AG10803 (cell line): ENCODE data around the gene PSMD5.

Source experiments
- DNase-seq: peaks from one replicate; pipeline ENCODE4 v3.0.0; 2010; ENCODE audit warnings: low read depth
- H3K4me3 ChIP-seq: 2 replicates; pipeline ENCODE4 v1.5.1; 2011; ENCODE audit warnings: mild to moderate bottlenecking, low read length, control low read depth
- TF ChIP-seq, protein P1 (sequence below): conservative IDR thresholded peaks from 2 replicates; pipeline ENCODE4 v1.5.1; 2011; ENCODE audit warnings: mild to moderate bottlenecking, low read length, control low read depth, inconsistent platforms

Gene PSMD5

DNA sequence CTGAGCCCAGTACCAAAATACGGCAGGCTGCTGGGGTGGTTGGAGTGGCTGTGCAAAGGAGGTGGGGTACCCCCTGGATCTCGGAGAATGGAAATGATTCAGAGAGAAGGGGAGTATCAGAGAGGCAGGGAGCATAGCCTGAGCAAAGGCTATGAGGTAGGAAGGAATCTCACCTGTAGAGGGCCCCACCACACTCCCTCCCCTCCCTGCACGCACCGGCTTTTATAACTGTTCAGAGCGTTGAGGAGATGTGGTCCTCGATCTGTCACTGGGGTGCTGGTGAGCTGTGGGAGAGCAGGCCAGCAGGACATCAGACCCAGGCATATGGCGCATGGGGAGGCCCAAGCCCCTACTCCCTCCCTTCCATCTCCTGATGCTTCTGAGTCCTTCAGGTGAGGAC, 21.1 kb upstream of the PSMD5 start:
- no peak overlapping the region for H3K4me3 ChIP-seq
- DNase-seq = no peak
- TF ChIP-seq, protein P1, sequence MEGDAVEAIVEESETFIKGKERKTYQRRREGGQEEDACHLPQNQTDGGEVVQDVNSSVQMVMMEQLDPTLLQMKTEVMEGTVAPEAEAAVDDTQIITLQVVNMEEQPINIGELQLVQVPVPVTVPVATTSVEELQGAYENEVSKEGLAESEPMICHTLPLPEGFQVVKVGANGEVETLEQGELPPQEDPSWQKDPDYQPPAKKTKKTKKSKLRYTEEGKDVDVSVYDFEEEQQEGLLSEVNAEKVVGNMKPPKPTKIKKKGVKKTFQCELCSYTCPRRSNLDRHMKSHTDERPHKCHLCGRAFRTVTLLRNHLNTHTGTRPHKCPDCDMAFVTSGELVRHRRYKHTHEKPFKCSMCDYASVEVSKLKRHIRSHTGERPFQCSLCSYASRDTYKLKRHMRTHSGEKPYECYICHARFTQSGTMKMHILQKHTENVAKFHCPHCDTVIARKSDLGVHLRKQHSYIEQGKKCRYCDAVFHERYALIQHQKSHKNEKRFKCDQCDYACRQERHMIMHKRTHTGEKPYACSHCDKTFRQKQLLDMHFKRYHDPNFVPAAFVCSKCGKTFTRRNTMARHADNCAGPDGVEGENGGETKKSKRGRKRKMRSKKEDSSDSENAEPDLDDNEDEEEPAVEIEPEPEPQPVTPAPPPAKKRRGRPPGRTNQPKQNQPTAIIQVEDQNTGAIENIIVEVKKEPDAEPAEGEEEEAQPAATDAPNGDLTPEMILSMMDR = no peak

DNA sequence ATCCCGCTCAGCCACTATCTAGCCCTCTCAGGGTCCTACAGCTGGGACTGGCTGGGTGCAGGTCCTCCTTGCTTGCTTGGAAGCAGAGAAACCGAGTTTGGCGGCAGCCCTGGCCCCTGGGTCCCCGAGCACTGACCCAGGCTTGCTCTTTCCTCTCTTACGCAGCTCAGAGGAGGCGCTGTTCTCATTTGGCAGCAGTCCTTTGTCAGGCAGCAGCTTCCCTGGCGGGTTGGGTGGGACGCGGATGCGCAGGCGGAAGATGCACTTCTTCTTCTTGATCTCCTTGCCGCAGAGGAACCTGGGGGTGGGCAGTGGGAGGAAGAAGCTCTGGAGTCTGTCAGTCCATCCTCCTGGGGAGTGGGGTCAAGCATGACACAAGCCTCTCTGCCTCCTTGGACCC, 19.7 kb upstream of the PSMD5 start:
- no peak for DNase-seq
- H3K4me3 ChIP-seq = no peak overlapping the region
- TF ChIP-seq, protein P1 = no peak

DNA sequence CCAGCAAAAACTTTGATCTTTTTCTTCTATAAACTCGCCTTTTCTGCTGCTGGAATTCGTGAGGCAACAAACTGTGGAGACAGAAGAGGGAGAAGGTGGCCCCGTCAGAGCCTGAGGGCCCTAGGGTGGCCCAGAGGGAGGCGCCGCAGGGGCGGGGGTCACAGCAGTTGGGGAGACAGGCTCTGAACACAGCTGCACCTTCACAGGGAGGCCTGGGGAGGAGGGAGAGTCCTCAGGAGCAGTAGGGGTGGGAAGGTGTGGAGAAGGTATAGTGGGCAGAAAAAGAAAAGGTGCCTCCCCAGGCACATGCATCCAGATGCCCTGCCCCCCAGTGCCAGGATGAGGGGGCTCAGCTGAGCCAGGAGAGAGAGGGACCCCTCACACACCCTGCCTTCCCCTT, 19.2 kb upstream of the PSMD5 start:
- DNase-seq = no peak
- TF ChIP-seq, protein P1 = no peak
- H3K4me3 ChIP-seq = no peak overlapping the region

DNA sequence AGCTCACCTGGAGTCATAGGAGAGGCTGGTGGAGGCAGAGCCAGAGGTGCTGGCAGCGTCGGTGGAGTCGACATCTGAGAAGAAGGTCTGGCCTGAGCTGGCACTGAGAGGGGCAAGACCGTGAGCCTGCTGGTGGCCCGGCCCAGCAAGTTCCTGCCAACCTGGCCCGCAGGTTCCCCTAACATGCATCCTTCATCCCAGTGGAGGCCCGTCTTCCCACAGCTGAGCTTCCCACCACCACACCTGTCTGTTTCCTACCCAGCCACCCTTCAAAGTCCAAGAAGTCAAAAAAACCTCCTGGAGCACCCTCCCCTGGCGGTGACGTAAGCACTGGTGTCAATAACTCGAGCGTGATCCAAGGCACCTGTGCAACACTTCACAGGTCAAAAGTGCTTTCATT, 17.4 kb upstream of the PSMD5 start:
- no peak for DNase-seq
- TF ChIP-seq, protein P1 = no peak
- H3K4me3 ChIP-seq = no peak overlapping the region

DNA sequence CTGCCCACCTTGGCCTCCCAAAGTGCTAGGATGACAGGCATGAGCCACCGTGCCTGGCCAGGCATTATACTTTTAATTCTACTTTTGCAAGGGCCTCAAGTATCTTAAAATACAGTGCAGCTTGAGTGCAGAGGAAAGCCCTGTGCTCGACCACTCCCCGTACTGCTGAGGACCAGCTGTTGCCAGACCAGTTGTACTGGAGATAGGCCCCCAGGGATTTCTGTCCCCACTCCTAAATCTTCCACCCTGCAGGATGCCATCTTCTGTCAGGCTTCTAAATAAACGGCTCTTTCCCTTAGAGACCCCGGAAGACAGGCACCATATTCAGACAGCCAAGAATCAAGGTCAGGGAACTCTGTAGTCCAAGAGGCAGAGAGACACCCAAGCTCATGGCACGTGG, 16.6 kb upstream of the PSMD5 start:
- no peak overlapping the region for H3K4me3 ChIP-seq
- no peak for DNase-seq
- TF ChIP-seq, protein P1 = no peak

DNA sequence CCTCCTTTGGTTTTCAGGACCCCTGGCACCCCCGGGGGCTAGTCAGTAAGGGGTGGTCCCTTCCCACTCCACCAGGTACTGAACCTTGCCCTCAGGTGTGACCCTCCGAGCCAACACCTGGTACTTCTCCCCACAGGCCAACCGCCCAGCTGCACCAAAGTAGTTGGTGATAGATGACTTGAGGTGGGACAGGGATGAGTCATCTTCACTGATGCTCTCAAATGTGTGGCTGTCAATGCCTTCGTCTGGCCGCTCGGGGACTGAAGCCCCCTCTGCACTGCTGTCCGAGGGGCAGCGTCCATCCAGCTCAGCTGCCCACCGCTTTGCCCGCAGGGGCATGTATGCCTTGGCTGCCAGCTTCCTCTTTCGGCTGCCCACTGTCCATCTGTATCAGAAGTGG, 15.2 kb upstream of the PSMD5 start:
- TF ChIP-seq, protein P1 = no peak
- no peak overlapping the region for H3K4me3 ChIP-seq
- DNase-seq = no peak

DNA sequence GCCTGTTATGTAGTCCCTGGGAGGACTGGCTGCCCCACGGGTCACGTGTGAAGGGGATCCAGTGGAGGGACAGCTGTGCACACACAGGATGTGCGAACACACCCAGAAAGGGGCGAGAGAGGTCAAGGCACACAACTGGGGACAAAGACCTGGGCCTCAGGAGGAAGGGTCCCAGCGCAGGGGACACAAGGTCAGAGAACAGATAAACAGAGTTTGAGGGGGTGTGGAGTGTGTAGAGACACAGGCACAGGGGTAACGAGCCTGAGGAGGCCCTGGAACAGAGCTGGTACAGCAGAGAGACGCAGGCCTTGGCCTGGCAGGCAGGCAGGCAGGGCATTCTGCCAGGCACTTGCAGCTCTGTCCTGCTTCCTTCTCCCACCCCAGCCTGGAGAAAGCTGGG, 14.8 kb upstream of the PSMD5 start:
- H3K4me3 ChIP-seq = no peak overlapping the region
- no peak for DNase-seq
- TF ChIP-seq, protein P1 = no peak
